HG03196 (cell line): Measurements from ENCODE around the gene GCHFR.
A peak's percentile ranks its signal among the peaks of the same experiment; 100 is the strongest.

Source experiments
- ATAC-seq: cut with Tn5 transposase; IDR thresholded peaks from one replicate; pipeline ENCODE4 v1.9.1; 2021; ENCODE audit not compliant: unreplicated experiment

GCHFR gene

GRCh38 chr15:40775740-40776536, 12.1 kb downstream of the GCHFR start:
- ATAC-seq: no peak

- no peak for ATAC-seq
Measured at GRCh38 chr15:40776537-40777141, 12.8 kb downstream of the GCHFR start.

GRCh38 chr15:40782609-40783227, 18.9 kb downstream of the GCHFR start:
- no peak for ATAC-seq

GRCh38 chr15:40785164-40785563, 21.3 kb downstream of the GCHFR start:
- no peak for ATAC-seq

GRCh38 chr15:40785814-40786213, 21.9 kb downstream of the GCHFR start:
- ATAC-seq: no peak

GRCh38 chr15:40787344-40787841, 23.5 kb downstream of the GCHFR start:
- ATAC-seq: no peak

- ATAC-seq: no peak
Measured at GRCh38 chr15:40787991-40788390, 24.1 kb downstream of the GCHFR start.

GRCh38 chr15:40789119-40789518, 25.3 kb downstream of the GCHFR start:
- ATAC-seq: no peak

GRCh38 chr15:40789999-40790398, 26.1 kb downstream of the GCHFR start:
- no peak for ATAC-seq

- ATAC-seq: no peak
Measured at GRCh38 chr15:40790718-40791117, 26.9 kb downstream of the GCHFR start.

GRCh38 chr15:40792394-40792793, 28.5 kb downstream of the GCHFR start:
- no peak for ATAC-seq

GRCh38 chr15:40793216-40793989, 29.5 kb downstream of the GCHFR start:
- no peak for ATAC-seq

- no peak for ATAC-seq
Measured at GRCh38 chr15:40796041-40796440, 32.2 kb downstream of the GCHFR start.

GRCh38 chr15:40796512-40796911, 32.6 kb downstream of the GCHFR start:
- no peak for ATAC-seq

GRCh38 chr15:40799523-40799922, 35.7 kb downstream of the GCHFR start:
- no peak for ATAC-seq

GRCh38 chr15:40803076-40803475, 39.2 kb downstream of the GCHFR start:
- no peak for ATAC-seq

- ATAC-seq: no peak
Measured at GRCh38 chr15:40803688-40804087, 39.8 kb downstream of the GCHFR start.

GRCh38 chr15:40806672-40807027, 42.8 kb downstream of the GCHFR start:
- ATAC-seq: no peak

GRCh38 chr15:40807028-40807887, 43.4 kb downstream of the GCHFR start, which contains the start of the genes DNAJC17 and ZFYVE19:
TSS of gene DNAJC17 (minus strand) at chr15:40807473. CDS start at chr15:40807446, 27 bp downstream.
TSS of gene ZFYVE19 (plus strand) at chr15:40807089. CDS start at chr15:40807590, 501 bp downstream.
- peak; percentile 93 for ATAC-seq

GRCh38 chr15:40807888-40808461, 44.1 kb downstream of the GCHFR start:
- ATAC-seq: no peak
